Dendritic cell treated with granulocyte-macrophage colony-stimulating factor and Interleukin-4, amounts not matched to agents 40 ng/mL and 50 ng/mL, for 4 days (primary cell): ENCODE results near the gene TCEANC2.
"Not testable (repeated sequence)": the region's sequence is repeated elsewhere in the genome, so short reads cannot be mapped to it uniquely, and the experiment has no call there.

ENCODE experiments used
- H3K27ac Mint-ChIP-seq: one replicate; pipeline ENCODE4 v1.8.0; 2022; ENCODE audit warnings: mild to moderate bottlenecking, mixed read lengths
- H3K27me3 Mint-ChIP-seq: one replicate; pipeline ENCODE4 v1.8.0; 2022; ENCODE audit warnings: mild to moderate bottlenecking, mixed read lengths
- H3K36me3 Mint-ChIP-seq: one replicate; pipeline ENCODE4 v1.8.0; 2022; ENCODE audit warnings: low read depth, mixed read lengths
- H3K4me1 Mint-ChIP-seq: one replicate; pipeline ENCODE4 v1.8.0; 2022; ENCODE audit warnings: low read depth, mixed read lengths
- H3K4me3 Mint-ChIP-seq: one replicate; pipeline ENCODE4 v1.8.0; 2022; ENCODE audit warnings: mild to moderate bottlenecking, moderate library complexity, mixed read lengths
- H3K9me3 Mint-ChIP-seq: one replicate; pipeline ENCODE4 v1.8.0; 2022; ENCODE audit warnings: mixed read lengths
- intact Hi-C: fragments of 100-400 bp; cut with micrococcal nuclease; formaldehyde crosslinking; loops from one replicate; pipeline ENCODE4 v1.15.0; 2022

Gene TCEANC2

DNA sequence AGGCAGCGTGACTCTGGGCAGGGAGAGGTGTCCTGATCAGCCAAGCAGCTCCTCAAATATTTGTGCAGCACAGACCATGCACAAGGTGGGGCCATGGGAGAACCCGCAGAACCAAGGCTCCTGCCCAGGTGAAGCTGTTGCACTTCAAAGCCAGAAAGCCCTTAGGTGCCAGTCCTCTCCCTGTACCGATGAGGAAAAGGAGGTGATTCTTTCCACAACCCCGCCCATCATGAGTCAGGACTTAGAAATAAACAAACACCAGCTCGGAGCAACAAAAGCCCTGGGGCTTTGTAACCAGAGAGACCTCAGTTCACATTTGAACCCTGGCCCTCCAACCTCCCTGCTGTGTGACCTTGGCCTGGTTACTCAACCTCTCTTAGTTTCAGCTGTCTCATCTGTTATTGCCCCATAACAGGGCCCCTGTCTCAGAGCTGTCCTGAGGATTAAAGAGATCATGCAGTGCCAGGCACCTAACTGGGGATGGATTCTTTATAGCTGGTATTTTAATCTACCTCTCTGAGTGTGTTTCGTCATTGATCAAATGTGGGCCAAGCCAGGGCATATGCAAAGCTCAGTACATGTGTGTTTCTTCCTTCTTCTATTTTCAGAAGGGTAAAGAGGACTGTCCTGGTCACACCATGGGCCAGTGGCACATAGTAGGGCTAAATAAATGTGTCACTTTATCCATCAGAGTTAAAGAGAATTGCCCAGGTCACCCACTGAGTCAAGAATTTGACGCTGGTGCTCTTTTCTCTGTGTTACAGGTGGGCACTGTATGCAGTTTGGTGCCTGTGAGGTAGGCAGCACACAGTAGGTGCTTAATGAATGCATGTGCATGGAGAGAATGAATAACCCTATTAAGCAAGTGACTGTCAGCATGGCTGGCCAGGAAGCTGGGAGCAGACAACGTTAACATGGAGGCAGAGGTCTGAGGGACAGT, 36.8 kb upstream of the TCEANC2 start:
- no peak overlapping the region for H3K4me3 Mint-ChIP-seq
- no peaks in the 10 kb centered on the region for H3K36me3 Mint-ChIP-seq
- no peaks in the 10 kb centered on the region for H3K9me3 Mint-ChIP-seq
- H3K4me1 Mint-ChIP-seq = no peaks in the 10 kb centered on the region
- intact Hi-C loops = no loop called here
- H3K27ac Mint-ChIP-seq = no peak overlapping the region
- H3K27me3 Mint-ChIP-seq = peaks cover 2% of the 10 kb centered on the region

DNA sequence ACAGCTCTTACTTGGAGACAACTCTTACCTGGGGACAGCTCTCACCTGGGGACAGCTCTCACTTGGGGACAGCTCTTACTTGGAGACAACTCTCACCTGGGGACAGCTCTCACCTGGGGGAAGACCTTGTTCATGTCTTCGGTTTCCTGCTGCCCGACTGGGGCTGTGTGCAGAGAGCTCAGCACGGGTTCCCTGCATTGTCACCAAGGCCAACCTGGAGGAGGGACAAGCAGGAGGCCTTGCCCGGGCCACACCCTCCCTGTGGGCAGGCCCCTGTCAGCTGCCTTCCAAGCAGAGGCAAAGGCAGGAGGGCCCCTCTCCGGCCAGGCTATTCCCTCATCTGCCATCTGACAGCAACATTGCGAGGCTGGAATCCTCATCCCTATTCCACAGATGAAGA, 35.4 kb upstream of the TCEANC2 start, which contains the start of gene LDLRAD1:
Gene LDLRAD1 (minus strand): TSS at position 208 of the 400 bp plus-strand sequence. CDS start 74 bp downstream, at position 134.
- Mint-ChIP-seq H3K36me3 (no peaks in the 10 kb centered on the region), H3K9me3 (no peaks in the 10 kb centered on the region), H3K27ac (no peak within 1 kb of the TSS), H3K4me3 (no peak within 1 kb of the TSS), H3K27me3 (peaks cover 2% of the 10 kb centered on the region), H3K4me1 (no peaks in the 10 kb centered on the region)
- intact Hi-C loops = no loop called here

DNA sequence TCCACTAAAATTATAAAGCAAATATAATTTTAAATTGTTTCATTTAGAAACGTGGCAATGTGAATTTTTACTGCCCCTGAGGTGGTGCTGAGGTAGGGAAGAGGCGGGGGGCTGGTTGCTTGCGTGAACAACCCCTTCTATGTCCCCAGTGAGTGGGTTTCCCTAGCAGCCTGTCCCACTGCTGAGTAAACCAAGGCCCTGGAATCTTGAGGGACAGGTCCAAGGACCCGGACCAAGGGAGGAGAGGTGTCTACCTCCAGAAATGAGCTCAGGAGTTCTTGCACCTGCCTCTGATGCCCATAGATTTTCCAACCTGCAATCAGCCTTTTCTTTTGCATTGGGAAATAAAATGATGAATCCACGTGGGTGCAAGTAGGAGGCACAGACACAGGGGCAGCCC, 34.8 kb upstream of the TCEANC2 start:
- no peaks in the 10 kb centered on the region for H3K9me3 Mint-ChIP-seq
- no peak overlapping the region for H3K4me3 Mint-ChIP-seq
- peaks cover 2% of the 10 kb centered on the region for H3K27me3 Mint-ChIP-seq
- intact Hi-C loops = no loop called here
- no peaks in the 10 kb centered on the region for H3K36me3 Mint-ChIP-seq
- H3K27ac Mint-ChIP-seq = no peak overlapping the region
- H3K4me1 Mint-ChIP-seq = no peaks in the 10 kb centered on the region

DNA sequence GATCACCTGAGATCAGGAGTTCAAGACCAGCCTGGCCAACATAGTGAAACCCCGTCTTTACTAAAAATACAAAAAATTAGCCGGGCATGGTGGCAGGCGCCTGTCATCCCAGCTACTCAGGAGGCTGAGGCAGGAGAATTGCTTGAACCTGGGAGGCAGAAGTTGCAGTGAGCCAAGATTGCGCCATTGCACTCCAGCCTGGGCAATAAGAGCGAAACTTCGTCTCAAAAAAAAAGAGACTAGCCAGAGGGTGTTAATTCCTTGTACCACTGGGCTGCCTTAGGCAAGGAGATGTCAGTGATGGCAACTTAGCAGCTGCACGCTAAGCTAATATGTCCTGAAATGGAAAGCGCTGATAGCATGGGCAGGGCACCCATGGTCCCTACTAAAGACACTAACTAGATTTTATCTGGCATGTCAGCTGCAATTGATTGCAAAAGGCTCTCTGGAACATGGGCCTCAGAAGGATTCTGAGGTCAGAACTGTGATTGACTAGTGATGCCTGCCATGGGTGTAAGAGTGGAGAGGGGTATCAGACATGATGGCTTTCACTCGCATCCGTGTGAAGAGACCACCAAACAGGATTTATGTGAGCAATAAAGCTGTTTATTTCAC, 33.7 kb upstream of the TCEANC2 start:
- H3K36me3 Mint-ChIP-seq, H3K4me3 Mint-ChIP-seq, H3K27me3 Mint-ChIP-seq, H3K27ac Mint-ChIP-seq, intact Hi-C loops, H3K4me1 Mint-ChIP-seq, H3K9me3 Mint-ChIP-seq: not testable (repeated sequence)

DNA sequence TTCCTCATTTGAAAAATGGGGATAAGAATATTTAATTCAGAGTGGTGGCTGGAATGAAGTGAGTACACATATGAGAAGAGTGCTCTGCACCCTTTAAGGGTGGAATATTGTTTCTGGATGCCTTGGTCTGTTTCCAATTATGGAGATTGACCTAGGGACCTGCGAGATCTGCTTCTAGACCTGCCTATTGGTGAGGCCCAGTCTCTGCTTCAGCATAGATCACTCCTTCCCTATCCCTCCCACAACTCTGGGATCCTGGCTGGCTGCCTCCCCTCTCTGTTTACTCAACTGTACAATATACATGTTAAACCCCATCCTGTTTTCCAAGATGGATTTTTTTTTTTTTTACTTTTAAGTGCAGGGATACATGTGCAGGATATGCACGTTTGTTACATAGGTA, 29.1 kb upstream of the TCEANC2 start:
- no peaks in the 10 kb centered on the region for H3K4me1 Mint-ChIP-seq
- H3K4me3 Mint-ChIP-seq = no peak overlapping the region
- H3K27ac Mint-ChIP-seq = no peak overlapping the region
- no peaks in the 10 kb centered on the region for H3K27me3 Mint-ChIP-seq
- H3K9me3 Mint-ChIP-seq = no peaks in the 10 kb centered on the region
- intact Hi-C loops = no loop called here
- H3K36me3 Mint-ChIP-seq = peaks cover 11% of the 10 kb centered on the region

DNA sequence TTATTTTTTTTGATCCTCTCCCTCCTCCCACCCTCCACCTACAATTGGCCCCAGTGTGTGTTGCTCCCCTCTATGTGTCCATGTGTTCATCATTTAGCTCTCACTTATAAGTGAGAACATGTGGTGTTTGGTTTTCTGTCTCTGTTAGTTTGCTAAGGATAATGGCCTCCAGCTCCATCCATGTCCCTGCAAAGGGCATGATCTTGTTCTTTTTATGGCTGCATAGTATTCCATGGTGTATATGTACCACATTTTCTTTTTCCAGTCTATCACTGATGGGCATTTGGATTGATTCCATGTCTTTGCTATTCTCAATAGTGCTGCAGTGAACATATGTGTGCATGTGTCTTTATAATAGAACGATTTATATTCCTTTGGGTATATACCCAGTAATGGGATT, 28.6 kb upstream of the TCEANC2 start:
- H3K4me1 Mint-ChIP-seq, H3K4me3 Mint-ChIP-seq, intact Hi-C loops, H3K27me3 Mint-ChIP-seq, H3K27ac Mint-ChIP-seq, H3K9me3 Mint-ChIP-seq: not testable (repeated sequence)
- peaks cover 16% of the 10 kb centered on the region for H3K36me3 Mint-ChIP-seq

DNA sequence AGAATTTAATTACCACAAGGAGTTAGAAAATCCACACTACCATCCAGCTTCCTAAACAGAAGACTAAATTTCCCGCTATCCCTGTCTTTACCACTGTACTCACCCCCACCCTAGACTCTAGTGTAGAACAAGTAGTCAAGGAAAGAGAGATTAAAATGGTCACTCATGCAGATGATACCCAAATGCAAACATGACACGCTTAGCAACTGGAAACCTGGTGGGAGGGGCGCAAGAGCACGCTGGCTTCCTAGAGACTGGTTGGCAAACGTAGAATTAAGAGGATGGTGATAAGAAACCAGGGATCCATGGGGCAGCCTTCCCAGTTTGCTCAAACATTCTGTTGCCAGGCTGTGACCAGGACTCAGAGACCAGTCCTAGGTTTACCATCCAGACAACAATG, 25.6 kb upstream of the TCEANC2 start:
- Mint-ChIP-seq H3K27ac (no peak overlapping the region), H3K4me1 (no peaks in the 10 kb centered on the region), H3K9me3 (no peaks in the 10 kb centered on the region), H3K36me3 (peaks cover 39% of the 10 kb centered on the region), H3K27me3 (no peaks in the 10 kb centered on the region), H3K4me3 (no peak overlapping the region)
- intact Hi-C loops = no loop called here

DNA sequence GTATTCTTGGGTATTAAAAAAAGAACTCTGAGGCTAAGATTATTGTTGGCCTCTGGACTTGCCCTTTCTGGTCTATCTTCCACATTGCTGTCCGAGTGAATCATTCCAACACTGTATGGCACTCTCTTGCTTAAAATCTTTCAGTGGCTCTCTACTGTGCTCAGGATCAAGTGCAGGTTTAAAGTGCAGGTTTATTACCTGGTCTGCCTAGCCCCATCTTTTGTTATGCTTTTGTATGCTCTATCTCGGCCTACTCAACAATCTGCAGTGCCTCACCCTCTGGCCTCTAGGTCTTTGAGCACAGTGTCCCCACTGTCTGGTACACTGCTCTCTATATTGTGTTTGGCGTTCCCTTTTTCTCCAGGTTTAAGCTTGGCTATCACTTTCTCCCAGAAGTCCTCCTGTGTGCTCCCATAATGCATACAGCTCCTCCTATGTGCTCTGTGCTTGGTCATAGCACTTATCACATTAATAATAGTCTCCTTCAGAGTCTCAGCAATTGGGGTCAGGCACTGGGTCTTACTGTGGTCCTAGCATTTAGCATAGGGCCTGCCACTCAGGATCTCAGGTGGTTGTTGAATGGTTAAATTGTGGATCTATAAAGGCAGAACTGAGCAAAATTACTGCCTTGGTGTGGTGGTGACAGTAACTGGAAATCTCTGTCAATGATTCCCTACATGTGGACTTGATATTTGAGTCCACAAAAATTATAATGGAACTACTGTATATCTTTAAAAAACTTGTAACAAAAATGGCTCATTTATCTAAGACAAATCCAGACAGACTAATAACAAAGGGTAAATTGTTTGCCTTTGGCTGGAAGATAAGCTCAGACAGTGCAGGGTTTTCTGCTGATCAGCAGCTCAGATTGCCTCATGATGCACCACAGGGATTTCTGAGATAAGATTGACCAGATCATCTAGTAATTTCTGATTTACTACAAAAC, 24.8 kb upstream of the TCEANC2 start:
- H3K4me1 Mint-ChIP-seq = no peaks in the 10 kb centered on the region
- H3K9me3 Mint-ChIP-seq = no peaks in the 10 kb centered on the region
- H3K4me3 Mint-ChIP-seq = no peak overlapping the region
- H3K27me3 Mint-ChIP-seq = no peaks in the 10 kb centered on the region
- no peak overlapping the region for H3K27ac Mint-ChIP-seq
- intact Hi-C loops = no loop called here
- peaks cover 46% of the 10 kb centered on the region for H3K36me3 Mint-ChIP-seq

DNA sequence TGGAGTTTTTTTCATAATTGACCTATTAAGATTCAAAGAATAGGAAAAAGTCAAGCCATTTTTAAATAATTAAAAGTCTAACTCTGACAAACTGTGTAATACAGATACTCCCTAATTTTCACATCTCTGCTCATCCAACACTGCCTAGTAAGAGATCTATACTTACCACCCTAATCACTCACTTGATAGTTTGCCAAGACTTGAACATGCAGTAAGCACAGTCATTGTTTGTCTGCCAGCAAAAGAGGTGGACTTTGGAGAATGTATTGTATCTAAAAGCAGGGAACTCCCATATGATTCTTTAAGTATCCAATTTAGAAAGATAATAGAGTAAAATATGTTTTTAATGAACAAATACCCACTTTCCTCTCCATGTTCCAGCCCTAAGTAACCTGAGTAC, 15.9 kb upstream of the TCEANC2 start:
- H3K27ac Mint-ChIP-seq = no peak overlapping the region
- no peaks in the 10 kb centered on the region for H3K9me3 Mint-ChIP-seq
- H3K36me3 Mint-ChIP-seq = peaks cover 81% of the 10 kb centered on the region
- H3K27me3 Mint-ChIP-seq = no peaks in the 10 kb centered on the region
- intact Hi-C loops = no loop called here
- H3K4me3 Mint-ChIP-seq = no peak overlapping the region
- no peaks in the 10 kb centered on the region for H3K4me1 Mint-ChIP-seq

DNA sequence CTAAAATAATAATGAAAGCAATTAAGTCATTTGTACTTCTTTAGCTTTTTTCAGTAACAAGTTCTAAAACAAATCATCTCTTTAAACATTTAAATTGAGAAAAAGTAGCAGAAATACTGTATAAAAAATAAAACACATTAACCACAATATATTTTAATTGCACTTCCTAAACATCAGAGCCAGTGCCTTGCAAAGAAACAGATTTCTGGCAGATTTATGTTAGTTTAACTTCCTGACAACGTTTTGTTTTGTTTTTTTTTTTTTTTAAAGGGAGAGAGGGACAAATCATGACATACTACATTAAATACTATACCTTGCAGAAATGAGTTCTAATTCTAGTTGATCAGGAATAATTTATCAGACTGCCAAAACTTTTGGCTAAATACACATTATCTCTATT, 11.6 kb upstream of the TCEANC2 start:
- peaks cover 77% of the 10 kb centered on the region for H3K36me3 Mint-ChIP-seq
- no peak overlapping the region for H3K4me3 Mint-ChIP-seq
- intact Hi-C loops = no loop called here
- H3K4me1 Mint-ChIP-seq = no peaks in the 10 kb centered on the region
- H3K9me3 Mint-ChIP-seq = no peaks in the 10 kb centered on the region
- no peaks in the 10 kb centered on the region for H3K27me3 Mint-ChIP-seq
- H3K27ac Mint-ChIP-seq = no peak overlapping the region

DNA sequence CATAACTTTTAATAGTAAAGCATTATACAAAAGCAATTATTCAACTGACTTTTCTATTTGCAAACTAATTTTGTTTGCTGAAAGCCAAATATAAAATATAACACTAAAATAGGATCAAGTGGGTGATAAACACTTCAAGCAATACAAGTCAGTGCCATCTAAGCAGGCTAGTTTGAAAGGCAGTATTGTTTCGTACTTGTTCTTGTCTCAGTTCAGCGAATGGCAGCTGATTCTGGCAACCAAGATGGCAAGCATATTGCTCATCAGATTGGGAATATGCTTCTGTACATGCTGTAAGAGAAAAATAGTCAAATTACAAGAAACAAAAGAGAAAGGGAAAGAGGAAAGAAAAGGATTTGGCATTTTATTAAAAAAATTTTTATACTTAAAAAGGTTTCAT, 7.9 kb upstream of the TCEANC2 start:
- H3K27ac Mint-ChIP-seq = no peak overlapping the region
- intact Hi-C loops = no loop called here
- peaks cover 48% of the 10 kb centered on the region for H3K36me3 Mint-ChIP-seq
- no peak overlapping the region for H3K4me3 Mint-ChIP-seq
- peaks cover 10% of the 10 kb centered on the region for H3K4me1 Mint-ChIP-seq
- no peaks in the 10 kb centered on the region for H3K9me3 Mint-ChIP-seq
- H3K27me3 Mint-ChIP-seq = no peaks in the 10 kb centered on the region

DNA sequence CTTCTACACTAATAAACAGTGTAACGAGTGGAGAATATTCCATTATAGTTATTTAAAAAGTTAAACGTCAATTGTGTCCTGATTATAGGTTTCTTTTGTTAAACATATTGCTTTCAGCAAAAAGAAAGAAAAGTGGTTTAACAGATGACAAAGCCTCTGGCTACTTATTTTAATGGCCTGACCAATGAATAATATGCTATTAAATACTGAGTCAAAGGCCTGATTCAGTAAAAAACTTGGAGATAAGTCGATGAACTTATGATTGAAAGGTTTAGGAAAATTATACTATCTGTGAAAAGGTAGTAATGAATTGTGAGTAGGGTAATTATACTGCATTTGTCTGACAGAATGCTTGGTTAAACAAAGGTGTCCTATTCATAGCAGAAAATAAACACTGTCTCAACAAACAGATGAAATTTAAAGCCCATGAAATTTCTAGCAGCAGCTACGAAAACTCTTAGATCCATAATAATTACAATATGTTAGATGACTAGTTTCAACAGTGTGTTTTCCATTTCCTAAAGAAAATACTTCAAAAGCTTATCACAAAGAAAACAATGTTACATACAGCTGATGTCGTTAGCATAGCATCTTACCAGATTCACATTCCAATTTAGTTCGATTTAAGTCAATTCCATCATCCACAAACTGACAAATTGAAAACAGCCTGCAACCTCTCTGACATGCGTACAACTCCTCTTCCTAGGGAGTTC, 6.6 kb upstream of the TCEANC2 start:
- Mint-ChIP-seq H3K4me1 (peaks cover 10% of the 10 kb centered on the region), H3K27me3 (no peaks in the 10 kb centered on the region), H3K4me3 (no peak overlapping the region), H3K36me3 (peaks cover 41% of the 10 kb centered on the region), H3K27ac (peak overlapping the region; percentile 25), H3K9me3 (no peaks in the 10 kb centered on the region)
- intact Hi-C loops = no loop called here
